Testis (tissue), 3 donors: Measurements from ENCODE around the gene CELSR1. TPM values are rescaled to one million over a fixed set of nuclear protein-coding genes. Genes with fewer than 3 reads are reported as not detected.

ENCODE experiments used
- DNase-seq: peaks from one replicate; pipeline ENCODE4 v3.0.0-alpha.2; 2019
- H3K27ac ChIP-seq, 2 donors: fragments of 200-600 bp; sonication (generic); one replicate each; pipeline ENCODE4 v1.5.1; 2019
- H3K27me3 ChIP-seq: fragments of 200-600 bp; sonication (generic); one replicate; pipeline ENCODE4 v1.5.1; 2019
- H3K36me3 ChIP-seq: fragments of 200-600 bp; sonication (generic); one replicate; pipeline ENCODE4 v1.5.1; 2017; ENCODE audit warnings: low read depth; ENCODE audit errors: missing control alignments
- H3K4me1 ChIP-seq: fragments of 200-600 bp; sonication (generic); one replicate; pipeline ENCODE4 v1.5.1; 2019
- H3K4me3 ChIP-seq, 2 donors: fragments of 200-600 bp; sonication (generic); one replicate each; pipeline ENCODE4 v1.5.1; 2017 to 2019
- H3K9me3 ChIP-seq: fragments of 200-600 bp; sonication (generic); one replicate; pipeline ENCODE4 v1.5.1; 2017
- CTCF ChIP-seq, 3 experiments: fragments of 450-650 bp in 2 of 3; fragments of 200-600 bp in 1 of 3; sonication (generic) in 1 of 3; IDR thresholded peaks; one replicate each; pipeline ENCODE4 v1.5.1; 2016 to 2019; ENCODE audit warnings: antibody characterized with exemption in 3 of 3, mild to moderate bottlenecking in 2 of 3, moderate library complexity in 1 of 3
- POLR2A ChIP-seq: fragments of 450-650 bp; IDR thresholded peaks from one replicate; pipeline ENCODE4 v1.6.1; 2017; ENCODE audit warnings: antibody characterized with exemption, mild to moderate bottlenecking, moderate library complexity
- WGBS, 2 donors: methylation state at CpG; one replicate each; pipeline ENCODE4 v1.1.5; 2018; 5-methylcytosine and 5-hydroxymethylcytosine counted together
- intact Hi-C: fragments of 100-400 bp; cut with DNase I; formaldehyde crosslinking; loops from one replicate; pipeline ENCODE4 v1.15.1; 2023; ENCODE audit warnings: low total_unique reads
- polyA plus RNA-seq: library from polyadenylated mRNA; stranded (reverse); fragments of 350-450 nt; fragmentation: Illumina TruSeq; extraction: RNeasy Lipid Tissue Mini Kit (QIAGEN cat#74804); gene quantifications from one replicate; pipeline ENCODE4 v1.2.3, GENCODE V29; 2014; ENCODE audit warnings: low read depth, low replicate concordance; ENCODE audit not compliant: insufficient read depth
- total RNA-seq, 2 donors: library from RNA; depleted of rRNA; stranded (reverse); fragments of >200 nt; gene quantifications; one replicate each; pipeline ENCODE4 v1.2.3, GENCODE V29; 2016

CELSR1 gene
- total and polyA plus RNA-seq, 3 donors from 2014 or later: 5.6 to 21.5 (median 13.8) TPM

DNA sequence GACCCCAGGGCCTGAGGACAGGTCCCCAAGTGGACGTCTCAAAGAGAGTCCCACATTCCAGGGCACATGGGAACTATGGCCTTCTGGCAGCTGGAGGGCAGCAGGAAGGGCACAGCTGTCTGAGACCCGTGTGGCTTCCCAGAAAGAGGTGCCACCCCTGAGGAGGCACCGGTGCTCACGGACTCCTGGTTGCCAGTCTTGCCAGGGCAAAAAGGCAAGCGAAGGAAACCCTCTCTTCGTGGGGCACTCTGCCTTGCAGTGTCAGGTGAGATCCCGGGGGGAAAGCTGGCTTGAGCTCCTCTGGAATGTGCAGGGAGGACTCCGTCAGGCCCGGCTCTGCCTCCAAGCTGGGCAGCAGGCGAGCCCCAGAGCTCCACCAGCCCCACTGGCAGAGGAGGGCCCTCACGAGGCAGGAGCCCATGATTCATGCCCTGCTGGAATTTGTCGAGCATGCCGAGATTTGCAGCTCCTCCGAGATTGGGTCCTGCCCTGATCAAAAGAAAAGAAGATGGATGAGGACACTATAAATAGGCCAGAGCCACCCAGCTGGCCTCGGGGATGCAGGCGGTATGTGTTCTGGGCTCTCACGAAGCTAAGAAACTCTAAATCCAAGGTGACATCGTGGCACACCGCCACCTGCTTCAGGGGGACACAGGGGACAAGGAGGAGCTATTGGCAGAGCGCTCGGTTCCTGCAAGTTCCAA lies 9.9 kb upstream of the CELSR1 start:
- peaks cover 27% of the 10 kb centered on the region for H3K4me1 ChIP-seq
- H3K27ac ChIP-seq: peak overlapping the region; percentile 9 to 50
- intact Hi-C loops: no loop called here
- H3K9me3 ChIP-seq: no peaks in the 10 kb centered on the region
- no peak overlapping the region for H3K4me3 ChIP-seq
- no peaks in the 10 kb centered on the region for H3K27me3 ChIP-seq
- TF ChIP-seq CTCF (IDR thresholded peaks at IDR 0.05): no peak
- no peak for TF ChIP-seq POLR2A
- DNase-seq: peak; percentile 43
- H3K36me3 ChIP-seq: no peaks in the 10 kb centered on the region
- 43 to 56% methylated on average over 17 to 21 of the region's 21 CpGs for WGBS, 2 donors

DNA sequence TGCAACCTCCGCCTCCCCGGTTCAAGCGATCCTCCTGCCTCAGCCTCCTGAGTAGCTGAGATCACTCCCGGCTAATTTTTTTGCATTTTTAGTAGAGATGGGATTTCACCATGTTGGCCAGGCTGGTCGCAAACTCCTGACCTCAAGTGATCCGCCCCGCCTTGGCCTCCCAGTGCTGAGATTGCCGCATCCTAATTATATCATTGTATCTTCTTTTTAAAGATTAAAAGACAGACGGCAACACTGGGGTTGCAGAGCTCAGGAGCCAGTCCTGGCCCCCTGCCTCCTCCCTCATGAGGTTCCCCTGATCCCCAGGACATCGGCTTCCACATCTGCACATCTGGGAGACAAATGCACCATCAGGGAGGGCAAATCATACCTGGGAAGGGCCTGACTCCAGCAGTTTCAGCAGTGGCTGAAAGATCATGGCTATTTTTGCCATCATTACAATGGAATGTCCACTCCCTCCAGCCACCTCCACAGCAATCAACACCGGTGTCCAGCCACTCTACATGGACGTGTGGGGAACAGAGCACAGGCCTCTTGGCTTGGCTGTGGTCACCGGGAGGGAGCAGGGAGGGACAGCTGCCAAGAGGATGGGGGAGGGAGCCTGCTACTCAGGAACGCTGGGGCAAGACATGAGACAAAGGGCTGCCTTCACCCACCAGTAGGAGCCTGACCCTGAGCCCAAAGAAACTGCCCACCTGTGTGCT lies 9.2 kb upstream of the CELSR1 start:
- intact Hi-C loops: no loop called here
- Histone ChIP-seq H3K36me3 (no peaks in the 10 kb centered on the region), H3K4me1 (peaks cover 27% of the 10 kb centered on the region), H3K4me3 (no peak overlapping the region), H3K27ac (peak overlapping the region; percentile 9 to 50), H3K27me3 (no peaks in the 10 kb centered on the region), H3K9me3 (no peaks in the 10 kb centered on the region)
- DNase-seq: peak; percentile 91
- 57 to 63% methylated on average over 13 to 14 of the region's 14 CpGs for WGBS, 2 donors
- TF ChIP-seq CTCF (IDR thresholded peaks at IDR 0.05) (no peak), POLR2A (no peak)

- Histone ChIP-seq H3K9me3 (no peaks in the 10 kb centered on the region), H3K27ac (no peak overlapping the region), H3K4me1 (peaks cover 27% of the 10 kb centered on the region), H3K27me3 (no peaks in the 10 kb centered on the region), H3K4me3 (no peak overlapping the region), H3K36me3 (no peaks in the 10 kb centered on the region)
- DNase-seq: no peak
- WGBS, 2 donors: 76 to 78% methylated on average over 10 of the region's 10 CpGs
- TF ChIP-seq POLR2A: no peak
- TF ChIP-seq CTCF (IDR thresholded peaks at IDR 0.05): no peak
- intact Hi-C loops: no loop called here
Measured at GRCh38 chr22:46545086-46545792, 7.8 kb upstream of the CELSR1 start.

- H3K27me3 ChIP-seq: no peaks in the 10 kb centered on the region
- TF ChIP-seq CTCF (IDR thresholded peaks at IDR 0.05): peak; percentile 70 to 89 (median 88)
- TF ChIP-seq POLR2A: no peak
- DNase-seq: peak; percentile 82
- no peak overlapping the region for H3K4me3 ChIP-seq
- H3K9me3 ChIP-seq: no peaks in the 10 kb centered on the region
- H3K4me1 ChIP-seq: peaks cover 21% of the 10 kb centered on the region
- no peak overlapping the region for H3K27ac ChIP-seq
- intact Hi-C loops: loop anchor here (5.0 kb wide), 1 partner anchor 180 kb away; no protein-coding TSS in a partner anchor
- no peaks in the 10 kb centered on the region for H3K36me3 ChIP-seq
- WGBS, 2 donors: 44 to 62% methylated on average over 15 to 27 of the region's 27 CpGs
Measured at GRCh38 chr22:46542011-46542985, 4.9 kb upstream of the CELSR1 start.
